Neutrophil (primary cell): ENCODE measurements around the gene PPHLN1.

Source experiments
- H3K27ac ChIP-seq: fragments of 200-600 bp; sonication (generic); 2 replicates; pipeline ENCODE4 v1.5.1; 2016; ENCODE audit warnings: mild to moderate bottlenecking, moderate library complexity
- H3K27me3 ChIP-seq: fragments of 200-600 bp; sonication (generic); 2 replicates; pipeline ENCODE4 v1.6.0; 2016; ENCODE audit warnings: mild to moderate bottlenecking
- H3K36me3 ChIP-seq: fragments of 200-600 bp; sonication (generic); 2 replicates; pipeline ENCODE4 v1.5.1; 2017
- H3K4me1 ChIP-seq, 2 experiments: fragments of 200-600 bp in 1 of 2; sonication (generic) in 1 of 2; 1 replicate in 1 of 2; 2 replicates in 1 of 2; pipeline versions ENCODE4 v1.5.1 to v1.6.1; 2013 to 2016; ENCODE audit warnings: low read depth in 1 of 2, low read length in 1 of 2, mild to moderate bottlenecking in 1 of 2, moderate library complexity in 1 of 2; ENCODE audit not compliant: control insufficient read depth in 1 of 2, insufficient read depth in 1 of 2
- H3K4me3 ChIP-seq, 2 experiments: fragments of 200-600 bp in 1 of 2; sonication (generic) in 1 of 2; 1 replicate in 1 of 2; 2 replicates in 1 of 2; pipeline ENCODE4 v1.5.1; 2013 to 2016; ENCODE audit warnings: low read depth in 1 of 2, low read length in 1 of 2, mild to moderate bottlenecking in 1 of 2, moderate library complexity in 1 of 2
- H3K9me3 ChIP-seq: fragments of 200-600 bp; sonication (generic); 2 replicates; pipeline ENCODE4 v1.5.1; 2016
- CTCF ChIP-seq: fragments of 200-600 bp; sonication (generic); IDR thresholded peaks from 2 replicates; pipeline ENCODE4 v1.5.1; 2016; ENCODE audit warnings: antibody characterized with exemption

Gene PPHLN1

GRCh38 chr12:42469355-42470175, 143.6 kb downstream of the PPHLN1 start:
- Histone ChIP-seq H3K27me3 (peaks cover 17% of the 10 kb centered on the region), H3K36me3 (no peaks in the 10 kb centered on the region), H3K27ac (no peak overlapping the region), H3K4me1 (peaks cover 7 to 16% of the 10 kb centered on the region in 2 experiments), H3K4me3 (no peak overlapping the region), H3K9me3 (no peaks in the 10 kb centered on the region)
- TF ChIP-seq CTCF, result no peak

GRCh38 chr12:42472376-42472775, 146.4 kb downstream of the PPHLN1 start:
- H3K27ac ChIP-seq, result no peak overlapping the region
- H3K27me3 ChIP-seq, result peaks cover 17% of the 10 kb centered on the region
- H3K36me3 ChIP-seq, result no peaks in the 10 kb centered on the region
- H3K4me1 ChIP-seq, result peaks cover 7 to 16% of the 10 kb centered on the region in 2 experiments
- TF ChIP-seq CTCF, result no peak
- H3K9me3 ChIP-seq, result no peaks in the 10 kb centered on the region
- H3K4me3 ChIP-seq, result no peak overlapping the region

- Histone ChIP-seq H3K36me3 (no peaks in the 10 kb centered on the region), H3K27ac (no peak overlapping the region), H3K4me1 (peaks cover 7 to 14% of the 10 kb centered on the region in 2 experiments), H3K4me3 (no peak overlapping the region), H3K9me3 (no peaks in the 10 kb centered on the region), H3K27me3 (peaks cover 17% of the 10 kb centered on the region)
- no peak for TF ChIP-seq CTCF
Observed at GRCh38 chr12:42473130-42473529, 147.2 kb downstream of the PPHLN1 start.

- Histone ChIP-seq H3K36me3 (no peaks in the 10 kb centered on the region), H3K9me3 (no peaks in the 10 kb centered on the region), H3K4me3 (no peak overlapping the region), H3K27ac (no peak overlapping the region), H3K4me1 (peaks cover 7 to 9% of the 10 kb centered on the region in 2 experiments), H3K27me3 (peaks cover 17% of the 10 kb centered on the region)
- TF ChIP-seq CTCF, result no peak
Observed at GRCh38 chr12:42473561-42473960, 147.6 kb downstream of the PPHLN1 start.

- H3K9me3 ChIP-seq, result no peaks in the 10 kb centered on the region
- no peak overlapping the region for H3K27ac ChIP-seq
- H3K27me3 ChIP-seq, result peaks cover 17% of the 10 kb centered on the region
- no peak overlapping the region for H3K4me3 ChIP-seq
- no peak for TF ChIP-seq CTCF
- no peaks in the 10 kb centered on the region for H3K36me3 ChIP-seq
- peaks cover 1 to 2% of the 10 kb centered on the region in 2 experiments for H3K4me1 ChIP-seq
Observed at GRCh38 chr12:42474391-42474790, 148.4 kb downstream of the PPHLN1 start.
